Stimulated activated CD4-positive, alpha-beta T cell treated with anti-CD3 and anti-CD28 coated beads, Interleukin-15, amount 100 ng/mL, for 24 hours (primary cell): ENCODE data around the gene OR51E1.

Experiments
- DNase-seq: peaks from one replicate; pipeline ENCODE4 v3.0.0-alpha.2; 2020

The OR51E1 gene

GRCh38 chr11:4654635-4655369 is 11.0 kb downstream of the OR51E1 start:
- DNase-seq = no peak

DNA sequence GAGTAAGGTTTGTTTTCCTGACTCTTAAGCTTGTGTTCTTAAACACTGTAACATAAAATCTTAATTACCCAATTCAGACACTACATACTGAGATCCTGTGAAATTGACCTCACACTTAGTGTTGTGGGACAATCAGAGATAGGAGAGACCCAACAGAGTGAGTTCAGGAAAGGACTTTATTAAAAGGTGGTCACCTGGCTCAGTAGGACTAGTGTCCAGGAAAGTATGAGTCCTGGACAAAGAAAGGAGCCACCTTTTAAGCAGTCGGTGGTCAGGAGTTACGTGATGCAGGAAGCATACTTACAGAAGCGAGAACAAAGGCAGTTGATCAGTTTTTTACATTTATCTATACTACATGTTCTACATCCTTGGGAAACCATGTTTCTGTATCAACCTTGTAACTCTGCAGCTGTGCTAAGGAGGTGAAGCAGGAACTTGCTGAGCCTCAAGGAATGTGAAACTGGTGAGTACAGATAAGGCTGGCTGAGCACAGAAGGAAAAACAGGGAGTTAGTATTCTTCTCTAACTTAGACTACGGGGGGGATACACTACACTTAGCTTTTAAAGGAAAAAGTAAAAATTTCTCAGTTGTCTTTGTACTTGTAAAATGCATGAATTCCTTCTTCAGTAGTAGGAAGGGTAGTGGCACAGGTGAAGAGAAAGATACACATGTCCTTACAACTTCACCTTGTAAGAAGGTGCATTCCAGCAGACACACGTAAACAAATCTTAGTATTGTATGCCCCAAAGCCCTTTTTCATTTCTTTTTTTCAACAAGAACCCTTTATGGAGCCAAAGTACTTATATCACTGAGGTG is 15.1 kb downstream of the OR51E1 start:
- no peak for DNase-seq

DNA sequence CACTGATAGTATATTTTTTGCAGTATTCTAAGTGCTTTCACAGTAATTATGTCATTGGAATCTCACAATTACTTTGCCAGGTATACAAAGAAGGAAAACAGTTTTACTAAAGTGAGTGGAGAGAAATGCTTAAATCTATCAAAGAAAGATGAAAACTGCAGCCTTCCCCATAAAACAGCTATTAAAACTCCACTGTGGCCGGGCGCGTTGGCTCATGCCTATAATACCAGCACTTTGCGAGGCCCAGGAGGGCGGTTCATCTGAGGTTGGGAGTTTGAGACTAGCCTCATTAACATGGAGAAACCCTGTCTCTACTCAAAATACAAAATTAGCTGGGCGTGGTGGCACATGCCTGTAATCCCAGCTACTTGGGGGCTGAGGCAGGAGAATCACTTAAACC is 19.1 kb downstream of the OR51E1 start:
- no peak for DNase-seq

GRCh38 chr11:4664183-4664582 is 20.4 kb downstream of the OR51E1 start:
- DNase-seq = no peak

GRCh38 chr11:4664786-4665185 is 21.0 kb downstream of the OR51E1 start:
- DNase-seq = no peak

GRCh38 chr11:4665424-4665823 is 21.6 kb downstream of the OR51E1 start:
- DNase-seq = no peak

DNA sequence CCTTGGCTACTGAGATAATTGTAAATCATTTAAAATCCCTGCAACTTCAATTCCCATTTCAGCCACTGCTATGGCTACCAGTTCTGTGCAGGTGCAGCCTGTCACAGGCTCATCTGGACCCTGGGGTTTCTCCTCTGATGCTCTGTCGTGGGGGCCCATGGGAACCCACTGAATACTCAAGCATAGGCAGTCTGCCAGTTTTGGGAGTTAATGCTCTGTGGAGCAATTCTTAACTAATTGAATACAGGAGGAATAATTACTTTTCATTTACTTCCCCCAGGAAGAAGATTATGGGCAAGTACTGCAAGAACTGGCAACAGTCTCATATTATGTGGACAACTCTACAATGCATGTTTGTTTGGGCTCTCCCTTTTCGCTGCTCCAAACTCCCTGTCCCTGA is 28.0 kb downstream of the OR51E1 start:
- no peak for DNase-seq

- DNase-seq = no peak
Measured at GRCh38 chr11:4672470-4672869, 28.7 kb downstream of the OR51E1 start.

DNA sequence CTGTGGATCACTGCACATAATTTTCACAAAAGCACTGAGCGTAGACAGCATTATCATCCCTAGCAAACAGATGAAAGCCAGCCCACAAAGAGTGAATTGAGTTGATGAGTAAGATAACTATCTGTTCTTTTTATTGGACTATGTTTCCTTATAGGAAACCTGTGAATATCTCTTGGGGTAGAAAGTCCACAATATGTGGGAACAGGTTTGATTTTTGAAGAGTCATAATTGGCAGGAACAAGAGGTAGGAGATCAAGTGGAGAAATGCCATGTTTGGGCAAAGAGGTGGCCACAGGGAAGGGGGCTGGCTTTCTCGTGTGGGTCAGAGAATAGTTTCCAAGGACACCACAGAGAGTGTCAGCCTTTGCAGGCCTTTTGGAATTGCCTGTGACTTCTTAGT is 30.0 kb downstream of the OR51E1 start:
- DNase-seq = no peak

GRCh38 chr11:4677948-4678347 is 34.2 kb downstream of the OR51E1 start:
- DNase-seq = no peak

DNA sequence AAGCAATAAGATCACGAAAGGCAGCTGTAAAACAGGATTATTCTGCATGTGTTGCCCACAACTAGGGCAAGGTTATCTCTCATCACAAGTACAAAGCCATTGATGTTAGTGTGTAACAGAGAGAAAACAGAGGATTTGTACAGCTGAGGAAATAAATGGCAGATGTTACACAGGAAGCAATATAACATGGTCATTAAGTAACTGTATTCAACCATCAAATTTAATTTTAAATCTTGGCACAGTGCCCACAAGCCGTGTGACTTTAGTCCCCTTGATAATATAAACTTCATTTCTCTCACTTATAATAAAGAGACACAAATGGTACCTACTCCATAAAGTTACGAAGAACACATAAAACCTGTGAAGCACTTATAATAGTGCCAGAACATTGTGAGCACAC is 36.6 kb downstream of the OR51E1 start:
- DNase-seq = no peak

DNA sequence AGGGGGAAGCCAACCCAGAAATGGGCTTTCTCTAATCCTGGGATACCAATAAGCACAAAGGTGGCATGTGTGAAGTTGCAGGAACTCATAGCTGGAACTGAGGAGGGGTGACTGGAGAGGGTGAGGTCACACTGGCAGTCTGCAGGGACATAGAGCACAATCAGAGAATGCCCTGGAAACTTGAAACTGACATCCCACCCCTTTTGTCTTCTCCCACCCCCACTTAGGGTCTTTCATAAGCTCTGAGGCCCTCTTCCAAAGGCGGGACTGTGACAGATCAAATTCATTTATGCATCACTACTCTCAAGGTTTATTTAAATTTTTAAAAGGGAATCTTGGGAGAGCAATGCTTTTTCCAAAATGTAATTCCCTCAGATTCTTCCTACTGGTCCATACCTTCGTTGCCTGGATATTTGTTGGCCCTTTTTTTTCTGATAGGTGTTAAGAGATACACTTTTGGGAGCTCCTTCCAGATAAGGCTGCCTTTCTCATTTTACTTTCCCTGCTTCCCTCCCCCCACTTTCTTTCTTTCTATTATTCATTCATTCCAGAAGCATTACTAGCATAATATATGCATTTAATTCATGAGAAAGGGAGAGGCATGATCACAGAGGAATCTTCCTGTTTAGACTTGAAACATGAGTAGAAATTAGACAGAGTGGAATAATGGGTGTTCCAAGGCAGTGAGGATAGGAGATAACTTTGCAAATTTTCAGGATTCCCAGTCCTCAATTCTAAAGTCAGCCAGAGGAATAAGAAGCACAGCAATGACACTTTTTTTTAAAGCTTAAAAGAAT is 39.0 kb downstream of the OR51E1 start:
- DNase-seq = no peak

- DNase-seq = no peak
Measured at GRCh38 chr11:4684631-4685285, 41.0 kb downstream of the OR51E1 start.

- DNase-seq = no peak
Measured at GRCh38 chr11:4695442-4695841, 51.7 kb downstream of the OR51E1 start.

DNA sequence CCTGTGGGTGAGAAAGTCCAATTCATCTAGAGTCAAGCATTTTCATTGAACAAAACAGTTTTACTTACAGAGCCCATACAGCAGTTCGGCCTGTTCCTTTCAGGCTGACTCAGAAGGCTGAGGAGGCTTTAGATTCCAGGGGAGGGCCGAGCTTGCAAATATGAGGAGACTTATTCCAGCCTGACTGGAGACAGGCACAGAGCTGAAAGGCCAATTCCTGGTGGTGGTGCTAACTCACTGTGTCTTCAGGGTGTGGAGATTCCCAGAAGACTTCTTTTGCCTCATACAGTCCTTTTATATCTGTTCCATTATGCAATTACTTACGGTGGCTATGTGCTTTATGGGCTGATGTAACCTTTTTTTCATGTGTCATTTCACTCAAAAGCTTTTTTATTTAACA is 53.8 kb downstream of the OR51E1 start, which contains the start of gene OR51E2:
OR51E2 (minus strand) TSS at position 269 of the 400 bp plus-strand sequence. CDS start 15,142 bp downstream, outside the sequence.
- DNase-seq = no peak

DNA sequence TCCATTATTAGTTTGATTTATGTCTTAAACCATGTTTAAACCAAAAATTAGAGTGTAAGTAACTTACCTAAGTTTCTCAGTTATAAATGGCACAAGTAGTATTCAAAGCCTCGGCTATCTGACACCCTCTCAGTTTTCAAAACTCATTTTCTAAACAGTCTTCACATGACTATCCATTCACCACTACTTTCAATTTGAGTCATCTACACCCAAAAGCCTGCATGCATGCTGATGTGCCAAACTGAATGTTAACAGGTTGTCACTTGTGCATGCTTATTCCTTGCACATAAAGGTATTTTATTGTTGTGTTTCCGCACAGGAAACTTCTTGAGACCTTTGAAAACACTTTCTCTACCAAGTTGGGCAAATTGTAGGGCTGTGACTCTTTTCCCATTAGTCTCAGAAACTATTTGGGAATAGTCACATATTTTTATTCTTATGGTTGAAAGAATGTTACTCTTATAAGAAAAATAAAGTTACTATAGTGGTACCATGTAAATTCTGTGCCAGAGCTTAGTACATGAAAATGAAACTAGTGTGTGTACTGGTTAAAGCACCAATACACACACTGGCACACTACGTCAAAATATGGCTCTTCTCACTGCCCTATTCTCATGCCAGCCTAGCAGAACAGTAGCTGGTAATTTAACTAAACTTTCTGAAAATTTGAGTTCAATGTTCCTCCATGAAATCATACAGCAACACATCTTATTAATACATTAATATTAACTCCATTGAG is 56.1 kb downstream of the OR51E1 start:
- DNase-seq = no peak

DNA sequence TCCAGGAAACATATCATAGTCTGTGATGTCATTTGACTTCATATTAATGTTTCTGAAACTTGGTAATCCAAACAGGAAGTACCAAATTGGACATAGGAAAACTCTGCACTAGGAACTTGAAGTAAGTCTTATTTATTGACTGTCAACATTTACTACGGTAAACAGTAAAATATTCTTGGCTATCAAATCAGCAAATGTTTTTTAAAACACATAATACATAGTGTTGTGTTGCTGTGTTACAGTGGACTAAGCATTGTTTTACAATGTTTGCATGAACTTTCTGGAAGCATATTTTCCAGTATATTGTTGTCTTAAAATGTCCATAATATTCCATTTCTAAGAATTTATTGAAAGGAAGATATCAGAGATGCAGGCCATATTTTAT is 56.6 kb downstream of the OR51E1 start:
- DNase-seq = no peak

- no peak for DNase-seq
Measured at GRCh38 chr11:4704054-4704789, 60.4 kb downstream of the OR51E1 start, which contains the start of gene MMP26. MMP26 (plus strand) TSS chr11:4704784.

DNA sequence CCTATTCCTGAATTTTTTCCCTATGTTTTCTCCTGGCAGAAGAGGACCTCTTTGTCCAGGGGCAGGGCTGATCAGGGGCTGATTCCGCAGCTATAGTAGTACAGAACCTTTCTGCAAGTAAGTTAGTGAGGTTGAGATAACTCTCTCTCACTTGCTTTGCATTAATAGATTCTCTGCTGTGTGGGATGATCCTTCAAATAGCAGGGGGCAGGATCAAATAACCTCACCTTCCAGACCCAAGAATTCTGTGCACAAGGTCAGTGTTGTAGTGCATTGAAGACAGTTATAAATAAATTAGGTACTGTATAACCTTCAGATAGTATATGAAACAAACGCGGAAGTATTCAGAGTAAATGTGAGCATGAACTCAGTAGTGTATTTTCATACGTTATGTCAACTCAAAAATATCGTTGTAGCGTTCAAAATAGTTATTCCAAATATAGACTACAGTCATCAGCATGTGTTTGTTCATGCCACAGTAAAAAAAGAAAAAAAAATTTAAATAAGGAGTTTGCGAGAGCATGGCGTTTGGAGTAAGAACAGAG is 61.1 kb downstream of the OR51E1 start:
- no peak for DNase-seq
